ENCODE measurements around the gene SHQ1.

Gene SHQ1

GRCh38 chr3:72810659-72811434 lies 37.4 kb downstream of the SHQ1 start:
- H3K4me3 ChIP-seq (ENCODE audit: low read depth, low read length): no peak overlapping the region
- POLR2A ChIA-PET: no interaction called here
- no peaks in the 10 kb centered on the region for H3K9me3 ChIP-seq (ENCODE audit: control insufficient read depth, insufficient read depth, low read depth, low read length)
- H3K4me1 ChIP-seq (ENCODE audit: control insufficient read depth, insufficient read depth, low read length): no peaks in the 10 kb centered on the region
- TF ChIP-seq ZNF76 (tag by site-specific recombination; IDR thresholded peaks at IDR 0.05; ENCODE audit: borderline replicate concordance, low read depth): no peak
- TF ChIP-seq ZNF629 (tag by site-specific recombination; IDR thresholded peaks at IDR 0.05): no peak
- no peak for TF ChIP-seq ZNF354C (tag by site-specific recombination; IDR thresholded peaks at IDR 0.05; ENCODE audit: borderline replicate concordance, low read depth)
- TF ChIP-seq, protein P1, sequence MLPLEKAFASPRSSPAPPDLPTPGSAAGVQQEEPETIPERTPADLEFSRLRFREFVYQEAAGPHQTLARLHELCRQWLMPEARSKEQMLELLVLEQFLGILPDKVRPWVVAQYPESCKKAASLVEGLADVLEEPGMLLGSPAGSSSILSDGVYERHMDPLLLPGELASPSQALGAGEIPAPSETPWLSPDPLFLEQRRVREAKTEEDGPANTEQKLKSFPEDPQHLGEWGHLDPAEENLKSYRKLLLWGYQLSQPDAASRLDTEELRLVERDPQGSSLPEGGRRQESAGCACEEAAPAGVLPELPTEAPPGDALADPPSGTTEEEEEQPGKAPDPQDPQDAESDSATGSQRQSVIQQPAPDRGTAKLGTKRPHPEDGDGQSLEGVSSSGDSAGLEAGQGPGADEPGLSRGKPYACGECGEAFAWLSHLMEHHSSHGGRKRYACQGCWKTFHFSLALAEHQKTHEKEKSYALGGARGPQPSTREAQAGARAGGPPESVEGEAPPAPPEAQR (tag by site-specific recombination; IDR thresholded peaks at IDR 0.05): no peak
- no peak for TF ChIP-seq ZNF335 (tag by site-specific recombination; conservative IDR thresholded peaks at IDR 0.05)
- TF ChIP-seq ZNF600 (tag by site-specific recombination; IDR thresholded peaks at IDR 0.05): no peak
- no peak for TF ChIP-seq ZBTB21 (tag by site-specific recombination; IDR thresholded peaks at IDR 0.05)
- no peak for TF ChIP-seq ZBTB17 (tag by site-specific recombination; IDR thresholded peaks at IDR 0.05)
- no peak for TF ChIP-seq ZFP37 (tag by site-specific recombination; IDR thresholded peaks at IDR 0.05)
- TF ChIP-seq ZNF549 (tag by site-specific recombination; IDR thresholded peaks at IDR 0.05): no peak
- no peak for TF ChIP-seq OVOL3 (tag by site-specific recombination; IDR thresholded peaks at IDR 0.05)
- TF ChIP-seq SALL2 (tag by site-specific recombination; IDR thresholded peaks at IDR 0.05; ENCODE audit: borderline replicate concordance): no peak
- no peak for TF ChIP-seq KLF1 (tag by site-specific recombination; IDR thresholded peaks at IDR 0.05)
- TF ChIP-seq ZNF558 (tag by site-specific recombination; IDR thresholded peaks at IDR 0.05): no peak
- TF ChIP-seq ZNF768 (tag by site-specific recombination; IDR thresholded peaks at IDR 0.05): no peak
- TF ChIP-seq ZNF394 (tag by site-specific recombination; IDR thresholded peaks at IDR 0.05; ENCODE audit: borderline replicate concordance): no peak
- TF ChIP-seq ZNF416 (tag by site-specific recombination; IDR thresholded peaks at IDR 0.05): no peak
- peaks cover 0 to 6% of the 10 kb centered on the region in 2 experiments; a peak in 1 of 3 replicates for H3K36me3 ChIP-seq (ENCODE audit: control insufficient read depth in 2 of 2, insufficient read depth in 1 of 2, low read length in 2 of 2)
- H3K27ac ChIP-seq (ENCODE audit: extremely low read depth, low read depth, low read length): no peak overlapping the region
- CTCF ChIA-PET: interaction anchor here (0.6 kb wide), 2 partner anchors 38 to 66 kb away, joined by 3 to 9 read pairs; no protein-coding TSS in a partner anchor

DNA sequence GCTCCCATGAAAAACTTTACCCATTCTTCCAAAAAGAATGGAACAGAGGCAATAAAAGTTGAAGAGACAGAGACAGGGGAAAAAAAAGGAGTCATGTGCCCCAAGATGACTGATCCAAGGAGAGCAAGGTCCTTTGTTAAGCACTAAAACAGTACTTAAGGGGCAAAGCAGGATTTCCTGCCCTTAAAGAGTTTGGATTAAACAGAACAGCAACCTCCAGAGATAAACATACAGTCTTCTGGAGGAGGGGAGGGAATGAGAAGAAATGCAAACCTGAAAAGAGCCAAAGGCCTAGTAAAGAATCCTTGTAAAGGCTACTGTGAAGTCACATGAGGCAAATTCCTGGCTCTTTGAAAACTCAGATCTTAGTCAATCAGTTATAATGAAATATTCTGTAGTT lies 38.2 kb downstream of the SHQ1 start:
- Histone ChIP-seq H3K36me3 (ENCODE audit: control insufficient read depth in 2 of 2, insufficient read depth in 1 of 2, low read length in 2 of 2) (peaks cover 0 to 6% of the 10 kb centered on the region in 2 experiments; a peak in 1 of 3 replicates), H3K9me3 (ENCODE audit: control insufficient read depth, insufficient read depth, low read depth, low read length) (no peaks in the 10 kb centered on the region), H3K4me3 (ENCODE audit: low read depth, low read length) (no peak overlapping the region), H3K4me1 (ENCODE audit: control insufficient read depth, insufficient read depth, low read length) (no peaks in the 10 kb centered on the region), H3K27ac (ENCODE audit: extremely low read depth, low read depth, low read length) (no peak overlapping the region)
- POLR2A ChIA-PET: no interaction called here
- CTCF ChIA-PET: interaction anchor here (0.6 kb wide), 1 partner anchor 37 kb away, joined by 9 read pairs; no protein-coding TSS in a partner anchor
- TF ChIP-seq BCL11A (tag by site-specific recombination; IDR thresholded peaks at IDR 0.05; ENCODE audit: low read depth) (no peak), ZNF114 (tag by site-specific recombination; IDR thresholded peaks at IDR 0.05) (no peak), ZEB2 (tag by site-specific recombination; IDR thresholded peaks at IDR 0.05) (no peak), ZNF777 (tag by site-specific recombination; IDR thresholded peaks at IDR 0.05; ENCODE audit: borderline replicate concordance) (no peak)

GRCh38 chr3:72804361-72804760 lies 43.9 kb downstream of the SHQ1 start:
- Histone ChIP-seq H3K27ac (ENCODE audit: extremely low read depth, low read depth, low read length) (no peak overlapping the region), H3K4me3 (ENCODE audit: low read depth, low read length) (no peak overlapping the region), H3K36me3 (ENCODE audit: control insufficient read depth in 2 of 2, insufficient read depth in 1 of 2, low read length in 2 of 2) (peaks cover 0 to 3% of the 10 kb centered on the region in 2 experiments; a peak in 1 of 3 replicates), H3K9me3 (ENCODE audit: control insufficient read depth, insufficient read depth, low read depth, low read length) (no peaks in the 10 kb centered on the region), H3K4me1 (ENCODE audit: control insufficient read depth, insufficient read depth, low read length) (peaks cover 4% of the 10 kb centered on the region; the same call in 1 of the 2 replicates)
- ChIA-PET POLR2A (no interaction called here), CTCF (interaction anchor here (0.6 kb wide), 1 partner anchor 389 kb away, joined by 3 read pairs; no protein-coding TSS in a partner anchor)
- TF ChIP-seq ZEB2 (tag by site-specific recombination; IDR thresholded peaks at IDR 0.05) (no peak), ZNF426 (tag by site-specific recombination; IDR thresholded peaks at IDR 0.05) (no peak), ZNF311 (tag by site-specific recombination; IDR thresholded peaks at IDR 0.05; ENCODE audit: borderline replicate concordance) (no peak), ZNF157 (tag by site-specific recombination; IDR thresholded peaks at IDR 0.05) (no peak), ZNF707 (tag by site-specific recombination; IDR thresholded peaks at IDR 0.05) (no peak)
- TF ChIP-seq, protein P2, sequence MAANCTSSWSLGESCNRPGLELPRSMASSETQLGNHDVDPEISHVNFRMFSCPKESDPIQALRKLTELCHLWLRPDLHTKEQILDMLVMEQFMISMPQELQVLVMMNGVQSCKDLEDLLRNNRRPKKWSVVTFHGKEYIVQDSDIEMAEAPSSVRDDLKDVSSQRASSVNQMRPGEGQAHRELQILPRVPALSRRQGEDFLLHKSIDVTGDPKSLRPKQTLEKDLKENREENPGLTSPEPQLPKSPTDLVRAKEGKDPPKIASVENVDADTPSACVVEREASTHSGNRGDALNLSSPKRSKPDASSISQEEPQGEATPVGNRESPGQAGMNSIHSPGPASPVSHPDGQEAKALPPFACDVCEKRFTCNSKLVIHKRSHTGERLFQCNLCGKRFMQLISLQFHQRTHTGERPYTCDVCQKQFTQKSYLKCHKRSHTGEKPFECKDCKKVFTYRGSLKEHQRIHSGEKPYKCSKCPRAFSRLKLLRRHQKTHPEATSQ (tag by site-specific recombination; IDR thresholded peaks at IDR 0.05): no peak

Measured in HEK293 (cell line).